Right lobe of liver (tissue), 6 donors: ENCODE results near the gene TTC31. TPM values are rescaled to one million over a fixed set of nuclear protein-coding genes. Genes with fewer than 3 reads are reported as not detected.
A peak's percentile ranks its signal among the peaks of the same experiment; 100 is the strongest.

Experiments used
- ATAC-seq, 4 donors: fragments of 200-7000 bp; cut with Tn5 transposase; one replicate each; pipeline ENCODE4 v1.9.1; 2020; ENCODE audit warnings: mild to moderate bottlenecking in 4 of 4, moderate library complexity in 4 of 4
- DNase-seq, 3 donors: peaks; one replicate each; pipeline ENCODE4 v3.0.0-alpha.2; 2020
- H3K27ac ChIP-seq, 3 donors: fragments of 200-600 bp; one replicate each; pipeline ENCODE4 v1.8.0; 2022
- H3K27me3 ChIP-seq, 2 donors: fragments of 200-600 bp; one replicate each; pipeline ENCODE4 v1.8.0; 2022
- H3K36me3 ChIP-seq, 4 donors: fragments of 200-600 bp; sonication (generic) in 1 of 4; one replicate each; pipeline versions ENCODE4 v1.5.1 to v1.8.0; 2017 to 2022; ENCODE audit warnings: control low read depth in 1 of 4
- H3K4me1 ChIP-seq, 4 donors: fragments of 200-600 bp; sonication (generic) in 1 of 4; one replicate each; pipeline versions ENCODE4 v1.5.1 to v1.8.0; 2017 to 2022; ENCODE audit warnings: control low read depth in 1 of 4
- H3K4me3 ChIP-seq, 3 donors: fragments of 200-600 bp; one replicate each; pipeline ENCODE4 v1.8.0; 2022
- H3K9me3 ChIP-seq, 4 donors: fragments of 200-600 bp; sonication (generic) in 1 of 4; one replicate each; pipeline versions ENCODE4 v1.5.1 to v1.8.0; 2017 to 2022; ENCODE audit warnings: control low read depth in 1 of 4
- CTCF ChIP-seq, 4 donors: fragments of 200-600 bp in 3 of 4; fragments of 450-650 bp in 1 of 4; IDR thresholded peaks; one replicate each; pipeline versions ENCODE4 v1.5.1 to v1.8.0; 2016 to 2022; ENCODE audit warnings: antibody characterized with exemption in 4 of 4, mild to moderate bottlenecking in 2 of 4
- POLR2A ChIP-seq: fragments of 450-650 bp; IDR thresholded peaks from one replicate; pipeline ENCODE4 v1.6.1; 2017; ENCODE audit warnings: antibody characterized with exemption, mild to moderate bottlenecking
- WGBS: methylation state at CpG from one replicate; pipeline ENCODE4 v1.1.6; 2018; ENCODE audit warnings: low coverage, low lambda C conversion rate; ENCODE audit not compliant: insufficient coverage; ENCODE audit errors: missing lambda C conversion rate; 5-methylcytosine and 5-hydroxymethylcytosine counted together
- intact Hi-C, 2 donors: fragments of 100-400 bp; cut with DNase I; formaldehyde crosslinking; loops; one replicate each; pipeline versions ENCODE4 v1.11.2 to v1.14.1; 2022
- total RNA-seq, 6 experiments: library from RNA; depleted of rRNA in 2 of 6; stranded (reverse); fragments of >200 nt in 2 of 6; fragmentation: NEBNext Ultra II Directional in 3 of 6; extraction: Animal tissue kit (Norgen Biotek cat#: 25700) in 3 of 6; gene quantifications; one replicate each; pipeline versions ENCODE4 v1.1.0 to v1.2.4, GENCODE V29; 2016 to 2023
- donor health status: DM: no; HTN: yes; CAD: no.
- donor health status: DM: no; HTN: no; CAD: no.
- donor health status: DM: no; HTN: no; CAD: no.
- donor health status: DM: no; HTN: yes; CAD: no.
- donor health status: DM: no; HTN: yes; CAD: no.

Gene TTC31
- total RNA-seq, 6 experiments from 2014 or later: 14.5 to 31.5 (median 26.7) TPM

GRCh38 chr2:74530239-74531187 is 47.6 kb downstream of the TTC31 start:
- peak overlapping the region; percentile 78 to 98 (median 97) for H3K4me3 ChIP-seq
- DNase-seq (peak in 1 of 3 donors; percentile 48), ATAC-seq (peak; percentile 6 to 24 (median 16))
- peaks cover 0 to 29% (median 9%) of the 10 kb centered on the region in 4 donors for H3K36me3 ChIP-seq
- no peak for TF ChIP-seq POLR2A
- no peak for TF ChIP-seq CTCF (IDR thresholded peaks at IDR 0.05)
- H3K27me3 ChIP-seq: no peaks in the 10 kb centered on the region
- H3K4me1 ChIP-seq: peaks cover 0 to 19% (median 6%) of the 10 kb centered on the region in 4 donors
- H3K27ac ChIP-seq: peak overlapping the region; percentile 68 to 77 (median 76)
- WGBS: 4% methylated on average over 35 of the region's 54 CpGs
- intact Hi-C loops: no loop called here
- H3K9me3 ChIP-seq: no peaks in the 10 kb centered on the region

GRCh38 chr2:74531666-74532065 is 48.8 kb downstream of the TTC31 start:
- peaks cover 0 to 20% (median 6%) of the 10 kb centered on the region in 4 donors for H3K36me3 ChIP-seq
- H3K27ac ChIP-seq: no peak overlapping the region
- DNase-seq (no peak), ATAC-seq (no peak)
- TF ChIP-seq CTCF (IDR thresholded peaks at IDR 0.05) (no peak), POLR2A (no peak)
- no peaks in the 10 kb centered on the region for H3K9me3 ChIP-seq
- WGBS: 59% methylated on average over 5 of the region's 7 CpGs
- H3K27me3 ChIP-seq: no peaks in the 10 kb centered on the region
- H3K4me1 ChIP-seq: peaks cover 0 to 19% (median 6%) of the 10 kb centered on the region in 4 donors
- no peak overlapping the region for H3K4me3 ChIP-seq
- intact Hi-C loops: no loop called here

GRCh38 chr2:74532222-74532621 is 49.3 kb downstream of the TTC31 start:
- H3K4me1 ChIP-seq: peaks cover 0 to 19% (median 6%) of the 10 kb centered on the region in 4 donors
- no peak overlapping the region for H3K4me3 ChIP-seq
- H3K9me3 ChIP-seq: no peaks in the 10 kb centered on the region
- intact Hi-C loops: no loop called here
- no peaks in the 10 kb centered on the region for H3K27me3 ChIP-seq
- no peak overlapping the region for H3K27ac ChIP-seq
- DNase-seq: no peak
- H3K36me3 ChIP-seq: peaks cover 0 to 16% (median 4%) of the 10 kb centered on the region in 4 donors
- TF ChIP-seq POLR2A (no peak), CTCF (IDR thresholded peaks at IDR 0.05) (peak in 3 of 4 donors; percentile 40 to 49 (median 41))
- ATAC-seq: no peak

- WGBS: 76% methylated on average over 4 of the region's 4 CpGs
- Histone ChIP-seq H3K4me3 (no peak overlapping the region), H3K27me3 (no peaks in the 10 kb centered on the region), H3K9me3 (no peaks in the 10 kb centered on the region), H3K36me3 (peaks cover 0 to 9% (median 0%) of the 10 kb centered on the region in 4 donors), H3K27ac (no peak overlapping the region), H3K4me1 (peaks cover 0 to 13% (median 4%) of the 10 kb centered on the region in 4 donors)
- intact Hi-C loops: no loop called here
- ATAC-seq (no peak), DNase-seq (no peak)
- TF ChIP-seq CTCF (IDR thresholded peaks at IDR 0.05): no peak
- TF ChIP-seq POLR2A: no peak
Measured at GRCh38 chr2:74533464-74533863, 50.6 kb downstream of the TTC31 start.
